NCI-H1092 treated with DMSO at 0.1 percent for 48 hours (cell line): ENCODE data around the gene ABCB11.
"Not testable (repeated sequence)": the region's sequence is repeated elsewhere in the genome, so short reads cannot be mapped to it uniquely, and the experiment has no call there.

ENCODE experiments used
- DNase-seq: peaks from one replicate; lab custom pipeline; 2025; lab: John Stamatoyannopoulos, UW

ABCB11 gene

GRCh38 chr2:168971261-168971660 lies 59.9 kb downstream of the ABCB11 start:
- no peak for DNase-seq

- DNase-seq, result no peak
These were observed 60.4 kb downstream of the ABCB11 start for GRCh38 chr2:168970711-168971233.

GRCh38 chr2:168969865-168970264 lies 61.3 kb downstream of the ABCB11 start:
- DNase-seq, result no peak

GRCh38 chr2:168968342-168968741 lies 62.8 kb downstream of the ABCB11 start:
- DNase-seq, result no peak

GRCh38 chr2:168964251-168964807 lies 66.8 kb downstream of the ABCB11 start:
- DNase-seq, result no peak

- no peak for DNase-seq
These were observed 68.5 kb downstream of the ABCB11 start for GRCh38 chr2:168962636-168963035.

GRCh38 chr2:168961450-168962229 lies 69.5 kb downstream of the ABCB11 start:
- peak; percentile 55 for DNase-seq

GRCh38 chr2:168956392-168956791 lies 74.7 kb downstream of the ABCB11 start:
- DNase-seq, result no peak

- DNase-seq, result no peak
These were observed 75.8 kb downstream of the ABCB11 start for GRCh38 chr2:168955321-168955720.

- DNase-seq, result no peak
These were observed 76.9 kb downstream of the ABCB11 start for GRCh38 chr2:168954256-168954655.

- DNase-seq, result no peak
These were observed 78.7 kb downstream of the ABCB11 start for GRCh38 chr2:168952424-168952823.

- DNase-seq, result no peak
These were observed 79.3 kb downstream of the ABCB11 start for GRCh38 chr2:168951871-168952270.

GRCh38 chr2:168949324-168949723 lies 81.8 kb downstream of the ABCB11 start:
- no peak for DNase-seq

GRCh38 chr2:168948621-168949212 lies 82.4 kb downstream of the ABCB11 start:
- no peak for DNase-seq

GRCh38 chr2:168945508-168945907 lies 85.6 kb downstream of the ABCB11 start:
- DNase-seq, result no peak

GRCh38 chr2:168944065-168944464 lies 87.1 kb downstream of the ABCB11 start:
- no peak for DNase-seq

GRCh38 chr2:168941297-168941696 lies 89.8 kb downstream of the ABCB11 start:
- no peak for DNase-seq

GRCh38 chr2:168939918-168940317 lies 91.2 kb downstream of the ABCB11 start:
- no peak for DNase-seq

- no peak for DNase-seq
These were observed 92.1 kb downstream of the ABCB11 start for GRCh38 chr2:168939061-168939460.

GRCh38 chr2:168935810-168936581 lies 95.1 kb downstream of the ABCB11 start:
- no peak for DNase-seq

- DNase-seq, result no peak
These were observed 96.3 kb downstream of the ABCB11 start for GRCh38 chr2:168934826-168935225.

GRCh38 chr2:168932174-168932573 lies 99.0 kb downstream of the ABCB11 start:
- not testable (repeated sequence) for DNase-seq
